CD4-positive, alpha-beta T cell treated with Interferon gamma for 1 hour (primary cell): ENCODE measurements around the gene SOX15.
A peak's percentile ranks its signal among the peaks of the same experiment; 100 is the strongest.

Source experiments
- DNase-seq: peaks from one replicate; pipeline ENCODE4 v3.0.0-alpha.2; 2020

Gene SOX15

GRCh38 chr17:7576432-7576937 lies 13.4 kb downstream of the SOX15 start:
- no peak for DNase-seq

- no peak for DNase-seq
Observed at GRCh38 chr17:7575959-7576358, 13.9 kb downstream of the SOX15 start.

GRCh38 chr17:7575481-7575883 lies 14.4 kb downstream of the SOX15 start:
- DNase-seq, result no peak

- DNase-seq, result no peak
Observed at GRCh38 chr17:7574176-7574953, 15.5 kb downstream of the SOX15 start.

- DNase-seq, result peak; percentile 94
Observed at GRCh38 chr17:7573324-7574080, 16.4 kb downstream of the SOX15 start.

GRCh38 chr17:7572588-7573323 lies 17.1 kb downstream of the SOX15 start:
- peak; percentile 100 for DNase-seq

- DNase-seq, result no peak
Observed at GRCh38 chr17:7572338-7572587, 17.6 kb downstream of the SOX15 start.

- DNase-seq, result no peak
Observed at GRCh38 chr17:7570351-7570750, 19.5 kb downstream of the SOX15 start.

GRCh38 chr17:7569571-7569970 lies 20.3 kb downstream of the SOX15 start:
- DNase-seq, result no peak

GRCh38 chr17:7563115-7563869 lies 26.6 kb downstream of the SOX15 start:
- DNase-seq, result no peak

GRCh38 chr17:7562208-7562605 lies 27.7 kb downstream of the SOX15 start:
- DNase-seq, result no peak

- DNase-seq, result peak; percentile 93
Observed at GRCh38 chr17:7561589-7562207, 28.2 kb downstream of the SOX15 start, which contains the start of gene SENP3. Gene SENP3 (plus strand): TSS chr17:7561919. CDS start chr17:7563077, 1,158 bp downstream.

GRCh38 chr17:7561028-7561575 lies 28.8 kb downstream of the SOX15 start:
- peak; percentile 84 for DNase-seq

- DNase-seq, result peak; percentile 61
Observed at GRCh38 chr17:7560172-7561027, 29.5 kb downstream of the SOX15 start.

GRCh38 chr17:7559320-7560171 lies 30.3 kb downstream of the SOX15 start:
- no peak for DNase-seq

- no peak for DNase-seq
Observed at GRCh38 chr17:7558544-7559319, 31.2 kb downstream of the SOX15 start, which contains the start of gene TNFSF13. Gene TNFSF13 (plus strand): TSS chr17:7558750. CDS start chr17:7559040, 290 bp downstream.

- DNase-seq, result peak; percentile 65
Observed at GRCh38 chr17:7557775-7558543, 31.9 kb downstream of the SOX15 start.

GRCh38 chr17:7557147-7557764 lies 32.6 kb downstream of the SOX15 start:
- DNase-seq, result no peak
